ENCODE measurements around the gene NFKBIB. TPM values are rescaled to one million over a fixed set of nuclear protein-coding genes. Genes with fewer than 3 reads are reported as not detected.
A peak's percentile ranks its signal among the peaks of the same experiment; 100 is the strongest.

Gene NFKBIB
- total and polyA plus RNA-seq, 2 of the 13 experiments (the other 11 are each of a cell fraction or from before 2014, with no cell fraction given) = 8.6 to 14.9 TPM

- TF ChIP-seq SPEN (CRISPR knock-in tag; IDR thresholded peaks at IDR 0.05; ENCODE audit: low read depth) (peak; percentile 33; the same call in 1 of the 2 replicates), MYPOP (CRISPR knock-in tag; IDR thresholded peaks at IDR 0.05) (no peak), ZNF263 (CRISPR knock-in tag; IDR thresholded peaks at IDR 0.05) (0 out of 2 replicates have a peak, but pooled peaks have one; percentile 27), GABPA (IDR thresholded peaks at IDR 0.05; ENCODE audit: low read depth, low read length) (peak; percentile 61), GABPA (CRISPR knock-in tag; IDR thresholded peaks at IDR 0.05; ENCODE audit: low read depth) (peak; percentile 86), RFX1 (IDR thresholded peaks at IDR 0.05) (no peak), PATZ1 (CRISPR knock-in tag; IDR thresholded peaks at IDR 0.05) (peak; percentile 35; the same call in 1 of the 2 replicates), RARA (CRISPR knock-in tag; IDR thresholded peaks at IDR 0.05) (0 out of 2 replicates have a peak, but pooled peaks have one; percentile 22), ZBED4 (CRISPR knock-in tag; IDR thresholded peaks at IDR 0.05; ENCODE audit: borderline replicate concordance) (no peak), SAP130 (CRISPR knock-in tag; IDR thresholded peaks at IDR 0.05; ENCODE audit: low read depth) (peak; percentile 51), ARID3A (IDR thresholded peaks at IDR 0.05; ENCODE audit: low read depth, low read length) (no peak), ZNF670 (CRISPR knock-in tag; IDR thresholded peaks at IDR 0.05; ENCODE audit: borderline replicate concordance) (no peak), RFX5 (IDR thresholded peaks at IDR 0.05; ENCODE audit: low read depth, low read length) (no peak), ZNF552 (CRISPR knock-in tag; IDR thresholded peaks at IDR 0.05; ENCODE audit: borderline replicate concordance) (0 out of 2 replicates have a peak, but pooled peaks have one; percentile 5), TGIF2 (CRISPR knock-in tag; IDR thresholded peaks at IDR 0.05) (no peak), ZNF574 (CRISPR knock-in tag; IDR thresholded peaks at IDR 0.05) (peak; percentile 55), SOX5 (CRISPR knock-in tag; IDR thresholded peaks at IDR 0.05; ENCODE audit: borderline replicate concordance) (0 out of 2 replicates have a peak, but pooled peaks have one; percentile 27), KDM2A (CRISPR knock-in tag; IDR thresholded peaks at IDR 0.05; ENCODE audit: borderline replicate concordance, low read depth) (peak; percentile 27; the same call in 1 of the 2 replicates)
These were observed 21.8 kb upstream of the NFKBIB start, which contains the start of gene RINL (continued) for GRCh38 chr19:38877781-38878574.
